ENCODE measurements around the gene BEGAIN. TPM values are rescaled to one million over a fixed set of nuclear protein-coding genes. Genes with fewer than 3 reads are reported as not detected.

BEGAIN gene
- total RNA-seq, 3 donors from 2014 or later = 0.64 to 4.1 (median 2.0) TPM

GRCh38 chr14:100622708-100623485, 35.7 kb upstream of the BEGAIN start:
- Histone ChIP-seq H3K9me3 (no peaks in the 10 kb centered on the region), H3K27ac (no peak overlapping the region), H3K4me3 (no peak overlapping the region), H3K27me3 (peaks cover 0 to 15% of the 10 kb centered on the region in 2 donors), H3K36me3 (no peaks in the 10 kb centered on the region), H3K4me1 (no peaks in the 10 kb centered on the region)
- TF ChIP-seq CTCF (IDR thresholded peaks at IDR 0.05) = no peak
- TF ChIP-seq POLR2A (IDR thresholded peaks at IDR 0.05) = no peak
- TF ChIP-seq POLR2AphosphoS5 (IDR thresholded peaks at IDR 0.05) = no peak
- intact Hi-C loops (cut with DNase I; ENCODE audit: low total_unique reads) = no loop called here
- no peak for DNase-seq (ENCODE audit: low spot score in 2 of 2)

- no peak for DNase-seq (ENCODE audit: low spot score in 2 of 2)
- no peaks in the 10 kb centered on the region for H3K36me3 ChIP-seq
- intact Hi-C loops (cut with DNase I; ENCODE audit: low total_unique reads) = no loop called here
- H3K4me3 ChIP-seq = no peak overlapping the region
- no peaks in the 10 kb centered on the region for H3K9me3 ChIP-seq
- peaks cover 0 to 14% of the 10 kb centered on the region in 2 donors for H3K27me3 ChIP-seq
- H3K27ac ChIP-seq = no peak overlapping the region
- peaks cover 0 to 4% of the 10 kb centered on the region in 2 donors for H3K4me1 ChIP-seq
- TF ChIP-seq POLR2A (IDR thresholded peaks at IDR 0.05) = no peak
- TF ChIP-seq CTCF (IDR thresholded peaks at IDR 0.05) = no peak
- no peak for TF ChIP-seq POLR2AphosphoS5 (IDR thresholded peaks at IDR 0.05)
Observed at GRCh38 chr14:100622224-100622623, 35.0 kb upstream of the BEGAIN start.

- H3K4me3 ChIP-seq = no peak overlapping the region
- intact Hi-C loops (cut with DNase I; ENCODE audit: low total_unique reads) = no loop called here
- H3K4me1 ChIP-seq = peaks cover 0 to 4% of the 10 kb centered on the region in 2 donors
- H3K9me3 ChIP-seq = no peaks in the 10 kb centered on the region
- no peak for DNase-seq (ENCODE audit: low spot score in 2 of 2)
- peaks cover 0 to 14% of the 10 kb centered on the region in 2 donors for H3K27me3 ChIP-seq
- H3K36me3 ChIP-seq = no peaks in the 10 kb centered on the region
- no peak overlapping the region for H3K27ac ChIP-seq
- TF ChIP-seq CTCF (IDR thresholded peaks at IDR 0.05) (no peak), POLR2AphosphoS5 (IDR thresholded peaks at IDR 0.05) (no peak), POLR2A (IDR thresholded peaks at IDR 0.05) (no peak)
Observed at GRCh38 chr14:100621806-100622205, 34.6 kb upstream of the BEGAIN start.

- Histone ChIP-seq H3K36me3 (no peaks in the 10 kb centered on the region), H3K4me1 (peaks cover 0 to 4% of the 10 kb centered on the region in 2 donors), H3K27ac (no peak overlapping the region), H3K4me3 (no peak overlapping the region), H3K9me3 (no peaks in the 10 kb centered on the region), H3K27me3 (peaks cover 0 to 14% of the 10 kb centered on the region in 2 donors)
- no peak for TF ChIP-seq POLR2AphosphoS5 (IDR thresholded peaks at IDR 0.05)
- TF ChIP-seq POLR2A (IDR thresholded peaks at IDR 0.05) = no peak
- TF ChIP-seq CTCF (IDR thresholded peaks at IDR 0.05) = no peak
- intact Hi-C loops (cut with DNase I; ENCODE audit: low total_unique reads) = no loop called here
- DNase-seq (ENCODE audit: low spot score in 2 of 2) = no peak
Observed at GRCh38 chr14:100620255-100621100, 33.3 kb upstream of the BEGAIN start.

Data from breast epithelium (tissue), 4 donors.